HepG2 (cell line): ENCODE results near the gene UBE2I. TPM values are rescaled to one million over a fixed set of nuclear protein-coding genes. Genes with fewer than 3 reads are reported as not detected.

Experiments used
- ATAC-seq: fragments of 200-7000 bp; cut with Tn5 transposase; 3 replicates; pipeline ENCODE4 v1.9.1; 2020; ENCODE audit warnings: mild to moderate bottlenecking, moderate library complexity
- BruUV-seq: library from RNA; stranded (reverse); fragments of 400-500 nt; replicated peaks from 2 replicates; lab custom pipeline; 2021; lab: Mats Ljungman, UMichigan
- CTCF ChIA-PET: fragments of 300-600 bp; formaldehyde crosslinking; extraction: SDS; loops from one replicate; lab custom pipeline; 2021; ENCODE audit warnings: low total read pairs, inconsistent platforms, low intra/inter-chr PET ratio; lab: Yijun Ruan, JAX
- POLR2A ChIA-PET: fragments of 350-600 bp; sonication (Branson Sonifier 250); formaldehyde crosslinking; loops from one replicate; lab custom pipeline; 2020; ENCODE audit warnings: antibody characterized with exemption, inconsistent platforms; lab: Yijun Ruan, JAX
- DNase-seq: peaks from one replicate; pipeline ENCODE4 v3.0.0-alpha.2; 2015; ENCODE audit warnings: low spot score
- FAIRE-seq: peaks from 3 replicates; lab custom pipeline; 2011; peaks lifted over from hg19 to GRCh38; lab: Jason Lieb, UNC
- H2AFZ ChIP-seq: one replicate; pipeline ENCODE4 v1.6.1; 2011; ENCODE audit warnings: low read length, inconsistent platforms
- H3K27ac ChIP-seq: fragments of 300-600 bp; 3 replicates; pipeline ENCODE4 v1.8.0; 2011; ENCODE audit warnings: mixed run types, mild to moderate bottlenecking, mixed read lengths, low read length, inconsistent platforms; ENCODE audit not compliant: insufficient read depth; ENCODE audit errors: extremely low read length
- H3K27me3 ChIP-seq, 2 experiments: fragments of 200-600 bp in 1 of 2; 2 replicates in 1 of 2; 3 replicates in 1 of 2; pipeline versions ENCODE4 v1.6.0 to v1.8.0; 2011; ENCODE audit warnings: low read length in 2 of 2, mild to moderate bottlenecking in 2 of 2, moderate library complexity in 2 of 2, inconsistent platforms in 1 of 2; ENCODE audit not compliant: insufficient read depth in 2 of 2, control insufficient read depth in 1 of 2
- H3K36me3 ChIP-seq, 2 experiments: fragments of 200-600 bp in 1 of 2; replicated peaks in 1 of 2; 2 replicates in 1 of 2; 3 replicates in 1 of 2; pipeline versions ENCODE4 v1.5.1 to v1.8.0; 2011; ENCODE audit warnings: low read length in 2 of 2, inconsistent platforms in 1 of 2; ENCODE audit not compliant: insufficient read depth in 2 of 2, control insufficient read depth in 1 of 2
- H3K4me1 ChIP-seq: 2 replicates; pipeline ENCODE4 v1.5.1; 2012; ENCODE audit warnings: low read length, inconsistent platforms; ENCODE audit not compliant: insufficient read depth
- H3K4me2 ChIP-seq: 2 replicates; pipeline ENCODE4 v1.6.0; 2011; ENCODE audit warnings: low read depth, low read length, inconsistent platforms
- H3K4me3 ChIP-seq, 3 experiments: fragments of 200-600 bp in 1 of 3; sonication (generic), shearing (Covaris generic) in 1 of 3; replicated peaks in 1 of 3; 2 replicates each; pipeline ENCODE4 v1.5.1; 2011 to 2016; ENCODE audit warnings: low read length in 3 of 3, inconsistent platforms in 2 of 3, low read depth in 2 of 3, mild to moderate bottlenecking in 2 of 3, control low read depth in 1 of 3, mixed read lengths in 1 of 3; ENCODE audit not compliant: insufficient read depth in 1 of 3
- H3K79me2 ChIP-seq: one replicate; pipeline ENCODE4 v1.6.1; 2011; ENCODE audit warnings: low read length, inconsistent platforms; ENCODE audit not compliant: insufficient read depth
- H3K9ac ChIP-seq: 2 replicates; pipeline ENCODE4 v1.6.0; 2011; ENCODE audit warnings: mild to moderate bottlenecking, low read depth, low read length, inconsistent platforms; ENCODE audit not compliant: insufficient read depth
- H3K9me3 ChIP-seq: 2 replicates; pipeline ENCODE4 v1.5.1; 2012; ENCODE audit warnings: mild to moderate bottlenecking, low read length
- H4K20me1 ChIP-seq: 2 replicates; pipeline ENCODE4 v1.6.0; 2011; ENCODE audit warnings: inconsistent platforms, mild to moderate bottlenecking, low read length, moderate library complexity; ENCODE audit not compliant: insufficient read depth
- AGO2 ChIP-seq: fragments of 200-400 bp; formaldehyde crosslinking; optimal IDR thresholded peaks from 2 replicates; pipeline ENCODE3; 2017; ENCODE audit warnings: mild to moderate bottlenecking, low read depth, low read length, moderate library complexity
- KDM2A ChIP-seq: sonication (generic); formaldehyde crosslinking; IDR thresholded peaks from 2 replicates; pipeline ENCODE4 v1.4.0; 2020; ENCODE audit warnings: low read depth, missing genetic modification reagents, borderline replicate concordance
- KIAA2018 ChIP-seq: sonication (generic); formaldehyde crosslinking; IDR thresholded peaks from 2 replicates; pipeline ENCODE4 v1.5.0; 2020; ENCODE audit warnings: mild to moderate bottlenecking, missing genetic modification reagents, borderline replicate concordance
- PRDM4 ChIP-seq: sonication (generic); formaldehyde crosslinking; IDR thresholded peaks from 2 replicates; pipeline ENCODE4 v1.9.0; 2021; ENCODE audit warnings: missing genetic modification reagents, borderline replicate concordance
- RBM22 ChIP-seq: fragments of 200-400 bp; formaldehyde crosslinking; optimal IDR thresholded peaks from 2 replicates; pipeline ENCODE3; 2017; ENCODE audit warnings: mild to moderate bottlenecking, low read length, moderate library complexity
- YEATS4 ChIP-seq: sonication (generic); formaldehyde crosslinking; IDR thresholded peaks from 2 replicates; pipeline ENCODE4 v1.4.0; 2020; ENCODE audit warnings: missing genetic modification reagents, borderline replicate concordance
- WGBS: methylation state at CpG from one replicate; pipeline ENCODE4 v1.1.6; 2017; ENCODE audit warnings: low lambda C conversion rate; 5-methylcytosine and 5-hydroxymethylcytosine counted together
- in situ Hi-C: cut with HindIII; loops from 2 replicates; pipeline ENCODE4 v1.10.0; 2017; ENCODE audit warnings: low pct_unique_long_range_greater_than_20kb; ENCODE audit not compliant: extremely low pct_ligation_motif_present
- intact Hi-C: fragments of 100-400 bp; cut with micrococcal nuclease; formaldehyde crosslinking; loops from one replicate; pipeline ENCODE4 v1.10.0; 2022; ENCODE audit not compliant: unreplicated experiment
- polyA plus RNA-seq, 8 experiments: library from polyadenylated mRNA; depleted of rRNA in 3 of 8; stranded (reverse) in 7 of 8; unstranded in 1 of 8; fragments of >200 nt; fragmentation: Illumina TruSeq in 4 of 8; extraction: Trizol in 4 of 8; gene quantifications; 2 replicates each; pipeline versions ENCODE4 v1.2.1 to v1.2.3, GENCODE V29; 2011 to 2016; ENCODE audit warnings: low read depth in 4 of 8, missing spikeins in 1 of 8, mixed read lengths in 1 of 8; ENCODE audit not compliant: insufficient read depth in 1 of 8
- total RNA-seq, 5 experiments: library from RNA; depleted of rRNA; stranded (reverse); fragments of >200 nt; fragmentation: Illumina TruSeq; extraction: Trizol; gene quantifications; 2 replicates each; pipeline ENCODE4 v1.2.3, GENCODE V29; 2016; ENCODE audit warnings: low read depth in 1 of 5

The UBE2I gene
- total and polyA plus RNA-seq, 2 of the 13 experiments (the other 11 are each of a cell fraction or from before 2014, with no cell fraction given), result 75.8 to 98.9 TPM

GRCh38 chr16:1366712-1367299 lies 57.4 kb downstream of the UBE2I start:
- H3K9me3 ChIP-seq, result no peaks in the 10 kb centered on the region
- H4K20me1 ChIP-seq, result peaks cover 2% of the 10 kb centered on the region; the same call in 1 of the 2 replicates
- no peak for DNase-seq
- H3K79me2 ChIP-seq, result peaks cover 2% of the 10 kb centered on the region
- ATAC-seq, result no peak
- intact Hi-C loops (no loop called here), in situ Hi-C loops (no loop called here)
- FAIRE-seq, result no peak
- TF ChIP-seq AGO2 (peak; percentile 73), RBM22 (peak; percentile 14), YEATS4 (CRISPR knock-in tag) (no peak), PRDM4 (CRISPR knock-in tag) (no peak), KDM2A (0 out of 2 replicates have a peak, but pooled peaks have one; percentile 5), KIAA2018 (CRISPR knock-in tag) (no peak)
- no peak overlapping the region for H3K4me3 ChIP-seq
- H2AFZ ChIP-seq, result no peak overlapping the region
- H3K4me2 ChIP-seq, result no peak overlapping the region
- ChIA-PET POLR2A (no interaction called here), CTCF (no interaction called here)
- H3K27me3 ChIP-seq, result no peaks in the 10 kb centered on the region
- BruUV-seq, result no TSS peak
- no peak overlapping the region for H3K27ac ChIP-seq
- WGBS, result 96% methylated on average over 14 of the region's 24 CpGs
- peaks cover 21 to 40% of the 10 kb centered on the region in 2 experiments for H3K36me3 ChIP-seq
- H3K9ac ChIP-seq, result no peak overlapping the region
- no peaks in the 10 kb centered on the region for H3K4me1 ChIP-seq
